Brain microvascular endothelial cell (primary cell): ENCODE data around the gene DOCK2.
"Not testable (repeated sequence)": the region's sequence is repeated elsewhere in the genome, so short reads cannot be mapped to it uniquely, and the experiment has no call there.

Experiments
- DNase-seq: peaks from one replicate; pipeline ENCODE4 v3.0.0-alpha.2; 2020
- H3K27ac ChIP-seq: fragments of 250-450 bp; sonication (Bioruptor Pico); 2 replicates; pipeline ENCODE4 v1.5.1; 2020; ENCODE audit warnings: mild to moderate bottlenecking, moderate library complexity
- H3K27me3 ChIP-seq: fragments of 250-450 bp; sonication (Bioruptor Pico); replicated peaks from 2 replicates; pipeline ENCODE4 v1.5.1; 2020; ENCODE audit warnings: mild to moderate bottlenecking
- H3K36me3 ChIP-seq: fragments of 250-450 bp; sonication (Bioruptor Pico); replicated peaks from 2 replicates; pipeline ENCODE4 v1.5.1; 2020; ENCODE audit warnings: mild to moderate bottlenecking
- H3K4me3 ChIP-seq: 2 replicates; pipeline ENCODE4 v1.5.1; 2011; ENCODE audit warnings: low read depth, mild to moderate bottlenecking, control low read depth, low read length, moderate library complexity
- in situ Hi-C: cut with HindIII; loops from 2 replicates; pipeline ENCODE4 v1.10.0; 2017; ENCODE audit warnings: low sequenced_read_pairs, low pct_ligation_motif_present
- TF ChIP-seq, protein P1 (sequence below): IDR thresholded peaks from 2 replicates; pipeline ENCODE4 v1.5.1; 2011; ENCODE audit warnings: low read depth, mild to moderate bottlenecking, moderate library complexity, low read length, control low read depth, inconsistent platforms; ENCODE audit errors: missing control alignments

The DOCK2 gene

DNA sequence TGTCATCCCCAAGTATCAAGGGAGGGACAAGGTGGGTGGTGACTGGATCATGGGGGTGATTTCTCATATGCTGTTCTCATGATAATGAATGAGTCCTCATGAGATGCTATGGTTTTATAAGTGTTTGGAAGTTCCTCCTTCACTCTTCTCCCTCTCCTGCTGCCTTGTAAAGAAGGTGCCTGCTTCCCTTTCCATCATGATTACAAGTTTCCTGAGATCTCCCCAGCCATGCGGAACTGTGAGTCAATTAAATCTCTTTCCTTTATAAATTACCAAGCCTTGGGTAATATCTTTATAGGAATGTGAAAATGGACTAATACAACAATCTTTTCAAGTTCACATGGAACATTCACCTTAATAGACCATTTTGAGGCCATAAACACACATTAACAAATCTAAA is 21.5 kb upstream of the DOCK2 start:
- DNase-seq = no peak
- TF ChIP-seq, protein P1, sequence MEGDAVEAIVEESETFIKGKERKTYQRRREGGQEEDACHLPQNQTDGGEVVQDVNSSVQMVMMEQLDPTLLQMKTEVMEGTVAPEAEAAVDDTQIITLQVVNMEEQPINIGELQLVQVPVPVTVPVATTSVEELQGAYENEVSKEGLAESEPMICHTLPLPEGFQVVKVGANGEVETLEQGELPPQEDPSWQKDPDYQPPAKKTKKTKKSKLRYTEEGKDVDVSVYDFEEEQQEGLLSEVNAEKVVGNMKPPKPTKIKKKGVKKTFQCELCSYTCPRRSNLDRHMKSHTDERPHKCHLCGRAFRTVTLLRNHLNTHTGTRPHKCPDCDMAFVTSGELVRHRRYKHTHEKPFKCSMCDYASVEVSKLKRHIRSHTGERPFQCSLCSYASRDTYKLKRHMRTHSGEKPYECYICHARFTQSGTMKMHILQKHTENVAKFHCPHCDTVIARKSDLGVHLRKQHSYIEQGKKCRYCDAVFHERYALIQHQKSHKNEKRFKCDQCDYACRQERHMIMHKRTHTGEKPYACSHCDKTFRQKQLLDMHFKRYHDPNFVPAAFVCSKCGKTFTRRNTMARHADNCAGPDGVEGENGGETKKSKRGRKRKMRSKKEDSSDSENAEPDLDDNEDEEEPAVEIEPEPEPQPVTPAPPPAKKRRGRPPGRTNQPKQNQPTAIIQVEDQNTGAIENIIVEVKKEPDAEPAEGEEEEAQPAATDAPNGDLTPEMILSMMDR = no peak
- in situ Hi-C loops = no loop called here
- Histone ChIP-seq H3K36me3 (no peaks in the 10 kb centered on the region), H3K4me3 (no peak overlapping the region), H3K27me3 (no peaks in the 10 kb centered on the region), H3K27ac (no peak overlapping the region)

DNA sequence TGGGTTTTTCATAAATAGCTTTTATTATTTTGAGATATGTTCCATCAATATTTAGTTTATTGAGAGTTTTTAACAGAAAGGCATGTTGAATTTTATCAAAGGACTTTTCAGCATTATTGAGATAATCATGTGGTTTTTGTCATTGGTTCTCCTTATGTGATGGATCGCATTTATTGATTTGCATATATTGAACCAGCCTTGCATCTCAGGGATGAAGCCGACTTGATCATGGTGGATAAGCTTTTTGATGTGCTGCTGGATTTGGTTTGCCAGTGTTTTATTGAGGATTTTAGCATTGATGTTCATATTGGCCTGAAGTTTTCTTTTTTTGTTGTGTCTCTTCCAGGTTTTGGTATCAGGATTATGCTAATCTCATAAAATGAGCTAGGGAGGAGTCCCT is 12.8 kb upstream of the DOCK2 start:
- DNase-seq, H3K27ac ChIP-seq, H3K36me3 ChIP-seq, H3K4me3 ChIP-seq, in situ Hi-C loops, H3K27me3 ChIP-seq: not testable (repeated sequence)

DNA sequence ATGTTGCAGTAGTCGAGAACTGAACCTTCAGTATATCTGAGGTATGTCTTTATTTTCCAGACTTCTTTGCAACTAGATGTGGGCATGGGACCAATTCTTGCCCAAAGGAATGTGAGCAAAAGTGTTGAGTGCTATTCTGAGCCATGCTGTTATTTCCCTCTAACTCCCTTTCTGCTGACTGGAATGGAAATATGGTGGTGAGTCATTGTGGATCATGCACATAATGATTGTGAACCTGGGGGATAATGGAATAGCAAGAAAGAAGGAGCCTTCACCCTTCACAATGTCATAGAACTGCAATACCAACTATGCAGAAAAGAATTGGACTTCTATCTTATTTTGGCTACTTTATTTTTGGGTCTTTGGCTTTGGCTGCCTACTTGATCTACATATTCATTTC is 10.3 kb upstream of the DOCK2 start:
- Histone ChIP-seq H3K36me3 (no peaks in the 10 kb centered on the region), H3K27ac (peak overlapping the region; percentile 5), H3K4me3 (no peak overlapping the region), H3K27me3 (no peaks in the 10 kb centered on the region)
- TF ChIP-seq, protein P1 = no peak
- DNase-seq = peak; percentile 86
- in situ Hi-C loops = no loop called here

DNA sequence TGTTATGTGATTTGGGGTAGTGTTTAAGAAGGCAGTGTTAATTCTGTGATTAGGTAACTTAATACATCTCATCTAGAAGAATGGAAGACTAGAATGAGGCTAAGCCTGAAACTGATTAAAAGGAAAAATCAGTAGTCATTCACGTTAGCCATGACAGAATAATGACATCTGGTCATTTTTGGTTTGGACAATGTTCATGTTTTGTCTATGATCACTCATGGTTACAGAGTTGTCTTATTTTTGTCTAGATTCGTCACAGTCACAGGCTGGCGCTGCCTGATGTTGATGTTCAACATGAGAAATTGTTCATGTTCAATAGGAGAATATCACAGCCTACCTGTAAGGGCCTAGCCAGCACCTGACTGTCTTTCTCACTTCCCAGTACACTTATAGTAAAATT is 9.5 kb upstream of the DOCK2 start:
- in situ Hi-C loops = no loop called here
- Histone ChIP-seq H3K27ac (no peak overlapping the region), H3K36me3 (no peaks in the 10 kb centered on the region)

DNA sequence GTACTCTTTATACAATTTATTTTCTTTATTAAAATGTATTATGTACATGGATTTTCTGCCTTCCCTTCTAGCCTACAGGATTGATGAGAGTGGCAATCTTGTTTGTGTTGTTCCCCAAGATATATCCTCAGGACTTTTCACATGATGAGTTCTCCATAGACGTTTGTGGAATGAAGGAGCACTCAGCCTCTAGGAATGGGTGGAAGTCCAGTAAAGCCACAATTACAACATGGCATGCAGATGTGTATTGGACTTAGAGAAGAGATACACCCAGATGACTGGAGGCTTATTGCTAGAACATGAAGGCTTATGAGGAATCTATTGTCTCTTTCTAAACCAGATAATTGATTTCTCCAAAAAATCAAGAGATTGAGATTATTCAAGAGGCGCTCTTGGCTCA is 8.2 kb upstream of the DOCK2 start:
- Histone ChIP-seq H3K36me3 (no peaks in the 10 kb centered on the region), H3K27ac (no peak overlapping the region)

More for the DNA sequence above, 9.5 kb upstream of the DOCK2 start:
- DNase-seq = no peak
- TF ChIP-seq, protein P1 = no peak
- Histone ChIP-seq H3K27me3 (no peaks in the 10 kb centered on the region), H3K4me3 (no peak overlapping the region)

DNA sequence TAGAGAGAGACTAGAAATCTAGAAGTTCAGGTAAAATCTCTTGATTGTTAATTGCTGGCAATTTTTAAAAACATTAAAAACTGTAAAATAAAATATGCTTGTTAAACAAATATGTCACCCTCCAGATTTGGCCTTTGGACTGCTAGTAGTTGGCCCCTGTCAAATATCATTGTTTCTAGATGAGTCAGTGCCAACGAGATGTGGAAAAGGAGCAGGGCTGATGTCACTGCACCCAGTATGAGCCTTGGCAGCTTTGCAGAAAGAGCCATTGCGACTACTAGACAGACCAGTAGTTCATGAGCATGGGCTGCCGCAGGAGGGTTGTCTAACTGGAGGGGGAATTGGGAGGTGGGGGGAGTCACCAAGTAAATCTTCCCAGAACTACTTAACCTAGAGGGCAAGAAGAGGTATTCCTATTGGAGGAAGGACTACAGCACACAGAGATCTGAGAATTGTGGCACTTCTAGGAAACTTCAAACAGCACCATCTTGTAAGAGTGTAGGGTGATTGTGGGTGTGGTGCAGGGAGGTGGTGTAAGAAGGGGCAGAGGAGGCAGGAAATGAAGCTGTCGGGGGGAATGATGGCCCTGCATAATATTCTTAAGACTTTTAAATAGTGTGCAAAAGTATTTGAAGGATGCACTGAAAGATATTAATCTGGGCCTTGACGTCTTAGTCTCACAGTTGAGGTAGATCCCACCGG is 7.1 kb upstream of the DOCK2 start:
- in situ Hi-C loops = no loop called here
- TF ChIP-seq, protein P1 = no peak

More for the DNA sequence above, 8.2 kb upstream of the DOCK2 start:
- TF ChIP-seq, protein P1 = no peak
- Histone ChIP-seq H3K27me3 (no peaks in the 10 kb centered on the region), H3K4me3 (no peak overlapping the region)
- in situ Hi-C loops = no loop called here
- peak; percentile 44 for DNase-seq

More for the DNA sequence above, 7.1 kb upstream of the DOCK2 start:
- Histone ChIP-seq H3K27me3 (no peaks in the 10 kb centered on the region), H3K36me3 (no peaks in the 10 kb centered on the region), H3K4me3 (no peak overlapping the region), H3K27ac (no peak overlapping the region)
- peak; percentile 86 for DNase-seq
